ENCODE measurements around the gene CSNK1G1. TPM values are rescaled to one million over a fixed set of nuclear protein-coding genes. Genes with fewer than 3 reads are reported as not detected.

The CSNK1G1 gene
- total and polyA plus RNA-seq, 2 of the 4 experiments (the other 2 are of a cell fraction): 7.4 to 29.4 TPM

GRCh38 chr15:64151727-64152506, 204.1 kb downstream of the CSNK1G1 start, which contains the start of gene SNX22:
Gene SNX22, plus strand, starts transcription at chr15:64151731. Its CDS starts 45 bp downstream, at chr15:64151776.
- Histone ChIP-seq H2AFZ (replicated peaks; ENCODE audit: low read length, poor library complexity) (peak within 1 kb of the TSS; percentile 87), H3K56ac (ENCODE audit: extremely low read depth, insufficient read depth, low read length) (no peak within 1 kb of the TSS), H4K8ac (ENCODE audit: low read depth in 2 of 2, low read length in 2 of 2) (peak within 1 kb of the TSS in 1 of 2 experiments; percentile 40; a peak in 1 of 4 replicates), H3K27me3 (ENCODE audit: control insufficient read depth, insufficient read depth, low read length) (peaks cover 15% of the 10 kb centered on the region), H2AK9ac (replicated peaks; ENCODE audit: low read depth, low read length, poor library complexity) (peak within 1 kb of the TSS; percentile 21), H3K9ac (ENCODE audit: low read depth, low read length) (no peak within 1 kb of the TSS), H3K79me1 (ENCODE audit: low read depth in 1 of 2, low read length in 2 of 2) (peaks cover 0 to 4% of the 10 kb centered on the region in 2 experiments; a peak in 2 of 4 replicates), H3K9me3 (ENCODE audit: control insufficient read depth, insufficient read depth, low read length) (no peaks in the 10 kb centered on the region), H4K5ac (ENCODE audit: low read depth, low read length) (no peak within 1 kb of the TSS), H2BK15ac (ENCODE audit: low read depth, low read length) (no peak within 1 kb of the TSS), H3K4me1 (ENCODE audit: control insufficient read depth, insufficient read depth, low read length) (peaks cover 2% of the 10 kb centered on the region; the same call in 1 of the 2 replicates), H3K14ac (replicated peaks; ENCODE audit: low read depth, low read length) (no peak within 1 kb of the TSS), H2AK5ac (ENCODE audit: low read depth, low read length) (no peak within 1 kb of the TSS), H4K20me1 (ENCODE audit: insufficient read depth, low read length) (peaks cover 29% of the 10 kb centered on the region), H3K9me1 (ENCODE audit: insufficient read depth, low read length) (peaks cover 3% of the 10 kb centered on the region; the same call in 1 of the 2 replicates), H3K36me3 (ENCODE audit: control insufficient read depth, insufficient read depth, low read length) (peaks cover 24% of the 10 kb centered on the region), H3K4ac (ENCODE audit: low read depth, low read length) (no peak within 1 kb of the TSS), H3K18ac (ENCODE audit: low read depth, low read length) (no peak within 1 kb of the TSS), H3K27ac (ENCODE audit: insufficient read depth, low read length) (no peak within 1 kb of the TSS), H3K4me2 (ENCODE audit: low read depth, low read length) (peak within 1 kb of the TSS; percentile 97), H2BK5ac (ENCODE audit: low read depth, low read length, poor library complexity, severe bottlenecking) (no peak within 1 kb of the TSS), H4K91ac (ENCODE audit: insufficient read depth, low read depth, low read length) (no peak within 1 kb of the TSS), H3K23ac (ENCODE audit: low read depth, low read length) (no peak within 1 kb of the TSS), H2BK20ac (ENCODE audit: low read depth, low read length) (no peak within 1 kb of the TSS), H3K4me3 (ENCODE audit: insufficient read depth, low read depth, low read length) (peak within 1 kb of the TSS; percentile 57), H2BK120ac (ENCODE audit: low read depth, low read length) (no peak within 1 kb of the TSS)
- in situ Hi-C loops (cut with MboI; ENCODE audit: low sequenced_read_pairs): no loop called here
- CTCF ChIA-PET: interaction anchor here (1.2 kb wide), 1 partner anchor 11 kb away, joined by 4 read pairs; the partner anchor contains the start of gene PPIB
- DNase-seq: no peak
- dilution Hi-C loops (cut with HindIII; ENCODE audit: low sequenced_read_pairs, unreplicated experiment): no loop called here
- no TSS peak for BruUV-seq (replicated peaks)
- POLR2A ChIA-PET (ENCODE audit: unreplicated experiment): no interaction called here
- intact Hi-C loops (cut with micrococcal nuclease): no loop called here
- no peak for TF ChIP-seq SMC3 (IDR thresholded peaks at IDR 0.05; ENCODE audit: low read depth, low read length)
- TF ChIP-seq FOS (IDR thresholded peaks at IDR 0.05; ENCODE audit: low read depth, low read length): no peak
- TF ChIP-seq ELK1 (IDR thresholded peaks at IDR 0.05; ENCODE audit: borderline replicate concordance, low read depth, low read length): no peak
- TF ChIP-seq USF2 (IDR thresholded peaks at IDR 0.05; ENCODE audit: low read depth, low read length): no peak
- TF ChIP-seq RAD21 (IDR thresholded peaks at IDR 0.05; ENCODE audit: low read length): no peak
- TF ChIP-seq MXI1 (IDR thresholded peaks at IDR 0.05; ENCODE audit: borderline replicate concordance, low read depth, low read length): no peak
- 2% methylated on average over 43 of the region's 83 CpGs; no CpG with 5 or more reads in 1 of the 2 experiments for WGBS, 2 experiments (ENCODE audit: extremely low coverage in 2 of 2, insufficient read length in 1 of 2)
- no peak for ATAC-seq (ENCODE audit: low read depth)
